NCI-H524 (cell line): ENCODE results near the gene ECHS1.

Experiments used
- DNase-seq, 2 experiments: peaks; one replicate each; lab custom pipeline; 2025; lab: John Stamatoyannopoulos, UW

ECHS1 gene

DNA sequence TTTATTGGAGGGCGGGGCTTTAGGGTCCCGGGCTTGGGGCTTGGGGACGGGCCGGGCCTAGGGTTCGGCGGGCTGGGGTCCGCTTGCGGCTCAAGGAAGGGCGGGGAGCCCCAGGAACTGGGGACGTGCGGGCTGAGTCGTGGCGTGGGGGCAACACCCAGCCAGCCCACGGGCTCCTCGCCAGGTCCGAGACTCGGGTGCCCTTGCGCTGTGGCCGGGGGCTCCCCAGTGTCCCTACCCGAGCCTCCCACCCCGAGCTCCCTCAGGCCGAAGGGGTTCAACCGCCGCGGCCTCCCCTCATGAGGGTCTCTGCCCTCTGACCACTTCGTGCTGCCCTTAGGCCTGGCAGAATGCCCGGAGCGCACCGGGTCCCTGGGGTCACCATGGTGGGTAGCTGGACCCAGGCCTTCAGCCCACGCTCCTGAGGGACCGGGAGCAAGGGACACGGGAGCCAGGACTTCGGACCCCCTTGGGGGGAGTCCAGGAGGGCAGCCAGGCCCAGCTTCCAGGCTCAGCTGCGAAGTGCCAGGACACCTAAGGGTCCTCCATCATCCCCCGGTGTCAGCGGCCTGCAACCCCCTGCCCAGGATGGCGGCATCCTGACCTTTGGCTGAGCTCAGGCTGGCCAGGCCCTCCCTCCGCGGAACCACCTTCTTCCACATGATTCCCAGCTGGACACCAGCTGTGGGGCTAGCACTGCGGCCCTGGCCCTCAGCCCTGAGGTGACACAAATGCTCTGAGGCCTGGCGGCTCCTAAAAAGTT is 14.8 kb downstream of the ECHS1 start:
- no peak for DNase-seq

DNA sequence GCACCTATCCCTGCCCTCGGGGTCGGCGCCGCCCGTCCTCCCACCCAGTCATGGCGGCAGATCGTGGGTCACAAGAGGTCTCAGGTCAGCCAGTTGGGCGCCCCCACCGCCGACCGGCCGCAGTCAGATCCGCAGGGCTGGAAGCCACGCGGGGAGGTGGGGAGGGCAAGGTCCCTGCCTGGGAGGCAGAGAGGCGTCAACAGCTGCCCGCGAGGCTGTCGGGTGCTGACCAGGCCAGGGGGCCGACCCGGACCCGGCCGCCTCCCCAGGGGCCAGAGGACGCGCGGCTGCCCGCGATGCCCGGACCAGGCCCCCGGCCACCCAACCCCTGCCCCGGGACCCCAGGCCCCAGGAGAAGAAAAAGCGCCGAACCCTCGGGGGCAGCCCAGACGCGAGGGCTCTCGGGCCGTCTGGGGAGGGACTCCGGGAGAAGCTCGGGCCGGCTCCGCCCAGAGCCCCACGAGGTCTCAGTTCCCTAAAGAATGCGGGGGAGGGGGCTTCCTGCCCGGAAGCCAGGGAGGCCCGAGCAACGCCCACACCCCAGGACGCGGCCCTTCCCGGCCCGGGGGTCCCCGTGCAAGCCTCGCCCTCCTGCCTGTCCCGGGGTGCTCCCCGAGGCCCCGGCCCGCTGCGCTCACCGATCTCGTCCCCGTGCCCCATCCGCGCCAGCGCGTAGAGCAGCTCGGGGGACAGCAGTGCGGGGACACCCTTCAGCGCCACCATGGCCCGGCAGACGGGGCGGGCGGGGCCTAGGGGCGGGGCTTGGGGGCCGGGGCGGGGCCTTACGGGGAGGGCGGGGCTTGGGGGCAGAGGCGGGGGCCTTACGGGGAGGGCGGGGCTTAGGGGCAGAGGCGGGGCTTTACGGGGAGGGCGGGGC is 15.6 kb downstream of the ECHS1 start, which contains the start of gene FUOM:
Gene FUOM, minus strand, starts transcription at position 735 of the 877 bp plus-strand sequence. Its CDS starts 12 bp downstream, at position 723.
- DNase-seq, result no peak

DNA sequence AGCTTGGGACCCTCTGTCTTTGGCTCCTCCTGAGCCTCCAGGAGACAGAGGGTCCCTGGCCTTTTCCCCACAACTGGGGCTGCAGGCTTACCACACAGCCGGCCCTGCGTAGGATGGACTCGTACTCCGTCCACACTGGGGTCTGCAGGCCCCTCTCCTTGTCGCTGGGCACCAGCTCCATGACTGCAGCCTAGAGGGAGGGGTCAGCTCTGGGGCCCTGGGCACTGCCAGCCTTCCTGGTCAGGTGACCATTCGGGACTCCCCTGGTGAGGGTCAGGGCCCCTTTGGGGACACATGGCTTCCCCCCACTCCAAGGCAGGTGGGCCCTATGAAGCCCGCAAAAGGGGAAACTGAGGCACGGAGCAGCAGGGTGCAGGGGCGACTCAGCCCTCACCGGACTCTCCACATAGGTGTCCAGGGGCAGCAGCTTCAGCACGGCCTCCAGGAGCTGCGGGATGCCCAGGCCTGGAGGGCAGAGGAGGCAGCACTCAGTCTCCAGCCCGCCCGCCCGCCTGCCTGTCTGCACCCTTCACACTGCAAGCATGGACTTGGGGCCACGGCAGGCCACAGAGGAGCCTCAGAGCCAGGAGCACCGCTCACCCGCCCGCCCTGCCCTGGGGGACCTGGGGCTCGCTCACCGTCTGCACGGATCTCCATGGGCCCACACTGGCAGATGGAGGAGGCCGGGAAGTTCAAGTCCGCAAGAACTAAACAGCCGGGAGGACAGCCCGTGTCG is 16.4 kb downstream of the ECHS1 start:
- DNase-seq, result no peak

DNA sequence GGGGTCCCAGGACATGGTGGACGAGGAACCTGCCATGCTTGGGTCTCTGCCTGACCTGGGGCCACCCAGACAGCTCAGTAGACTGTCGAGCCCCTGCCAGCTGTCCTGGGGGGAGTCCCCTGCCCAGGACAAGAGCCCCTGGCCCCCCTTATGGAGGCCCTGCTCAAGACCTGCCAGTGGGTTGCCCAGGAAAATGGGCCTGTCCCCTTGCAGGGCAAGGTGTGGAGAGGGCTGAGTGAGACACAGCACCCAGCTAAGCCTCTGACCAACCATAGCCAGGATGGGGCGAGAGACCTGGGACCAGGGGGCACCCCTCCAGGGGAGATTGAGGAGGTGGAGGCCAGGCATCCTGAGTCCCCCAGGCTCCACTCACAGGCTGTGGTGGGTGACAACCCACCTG is 17.2 kb downstream of the ECHS1 start:
- DNase-seq, result no peak

DNA sequence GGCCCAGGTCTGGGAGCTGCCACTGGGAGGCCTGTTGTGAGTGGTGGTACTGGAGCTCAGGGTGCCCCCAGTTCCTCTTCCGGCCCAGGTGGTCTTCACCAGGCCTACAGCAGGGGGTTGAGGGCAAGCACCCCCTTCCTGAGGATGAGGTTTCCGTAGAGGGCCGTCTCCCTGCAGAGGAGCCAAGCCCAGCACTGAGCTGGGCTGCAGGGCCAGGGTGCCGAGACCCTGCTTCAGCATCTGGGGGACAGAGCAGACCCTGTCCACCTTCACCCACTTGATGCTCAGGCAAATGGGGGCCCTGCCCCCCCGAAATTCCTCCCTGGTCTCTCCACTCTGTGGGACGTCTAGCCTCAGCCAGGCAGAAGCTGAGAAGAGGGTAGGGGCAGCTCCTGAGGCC is 17.9 kb downstream of the ECHS1 start:
- DNase-seq, result no peak

DNA sequence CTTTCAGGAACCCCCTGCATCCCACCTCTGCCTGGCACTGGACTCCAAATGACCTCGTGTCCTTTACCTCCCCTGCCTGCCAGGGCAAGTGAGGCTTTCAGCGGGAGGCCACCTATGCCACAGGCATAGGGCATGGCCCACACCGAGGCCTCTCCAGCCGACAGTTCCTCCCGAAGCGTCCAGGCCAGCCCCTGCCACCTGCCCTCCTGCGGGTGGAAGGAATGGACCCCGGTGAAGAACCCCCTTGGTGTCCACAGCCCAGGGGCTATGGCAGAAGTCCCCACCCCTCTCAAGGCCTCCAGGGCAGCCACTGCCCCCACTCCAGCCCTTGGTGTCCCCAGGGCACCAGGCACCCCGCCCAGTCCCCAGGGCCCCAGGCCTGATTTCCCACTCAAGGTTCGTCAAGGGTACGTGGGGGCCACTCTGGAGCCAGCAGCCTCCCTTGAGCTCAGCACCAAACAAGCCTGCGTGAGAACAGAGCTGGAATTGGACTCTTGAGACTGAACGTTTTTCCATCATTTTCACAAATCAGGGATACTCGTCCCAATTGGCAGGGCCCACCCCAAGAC is 18.4 kb downstream of the ECHS1 start:
- DNase-seq, result no peak

DNA sequence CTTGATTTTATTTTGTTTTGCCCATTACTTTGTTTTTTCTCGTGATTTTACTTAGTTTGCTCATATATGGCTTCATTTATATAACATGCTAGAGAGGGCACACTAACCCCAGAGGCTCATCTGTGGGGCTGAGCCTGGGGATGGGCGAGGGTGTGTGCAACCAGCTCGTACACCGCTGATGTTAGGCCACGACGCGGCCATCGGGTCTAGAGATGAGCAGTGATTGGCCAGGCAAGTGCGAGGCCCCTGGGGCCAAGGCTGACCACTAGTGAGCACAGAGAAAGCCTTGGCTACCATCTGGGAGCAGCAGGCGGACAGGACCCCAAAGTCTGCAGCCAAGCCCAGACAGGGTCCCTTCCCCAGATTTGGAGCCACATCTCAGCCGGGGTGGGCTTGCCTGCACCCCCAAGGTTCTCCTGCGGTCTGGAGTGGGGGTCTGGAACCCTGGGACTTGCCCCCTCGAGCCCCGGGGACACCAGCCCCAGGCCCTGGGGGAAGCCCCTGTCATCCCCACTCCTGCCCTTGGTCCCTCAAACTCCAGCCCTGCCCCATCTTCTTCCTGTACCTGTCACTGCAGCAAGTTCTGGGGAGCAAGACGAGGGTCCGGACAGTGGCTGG is 19.1 kb downstream of the ECHS1 start:
- DNase-seq, result no peak

DNA sequence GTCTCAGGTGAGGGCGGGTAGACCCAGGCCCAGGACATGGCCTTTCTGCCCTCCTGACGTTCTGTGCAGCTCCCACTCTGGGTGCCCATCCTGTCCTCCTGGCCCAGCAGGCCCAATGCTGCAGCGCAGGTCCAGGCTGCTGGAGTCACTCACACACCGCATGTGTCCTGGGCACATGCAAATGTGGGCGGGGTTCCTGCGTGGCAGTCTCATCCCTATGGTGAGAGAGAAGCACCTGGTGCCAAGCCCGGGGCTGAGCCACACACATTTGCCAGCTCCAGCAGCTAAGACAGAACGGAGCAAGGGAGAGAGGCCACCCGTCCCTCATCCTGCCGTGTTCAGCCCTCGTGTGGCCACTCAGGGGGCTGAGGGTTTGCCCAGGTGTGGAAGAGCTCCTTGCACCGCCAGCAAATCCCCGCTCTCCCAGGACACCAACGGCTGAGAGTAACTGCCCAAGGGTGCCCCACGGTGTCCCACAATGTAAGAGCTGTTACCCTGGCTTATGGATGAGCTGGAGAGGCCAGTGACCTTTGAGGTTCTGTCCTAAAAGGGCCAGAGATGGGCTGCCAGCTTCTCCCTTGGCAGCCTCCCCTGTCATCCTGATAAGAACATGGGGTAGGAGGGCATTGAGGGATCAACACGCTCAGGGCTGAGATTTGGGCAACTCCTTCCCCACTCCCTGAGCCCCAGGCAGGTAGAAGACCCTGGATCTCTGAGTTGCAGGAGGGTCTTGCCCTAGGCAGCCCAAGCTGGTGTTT is 19.8 kb downstream of the ECHS1 start:
- DNase-seq, result no peak

DNA sequence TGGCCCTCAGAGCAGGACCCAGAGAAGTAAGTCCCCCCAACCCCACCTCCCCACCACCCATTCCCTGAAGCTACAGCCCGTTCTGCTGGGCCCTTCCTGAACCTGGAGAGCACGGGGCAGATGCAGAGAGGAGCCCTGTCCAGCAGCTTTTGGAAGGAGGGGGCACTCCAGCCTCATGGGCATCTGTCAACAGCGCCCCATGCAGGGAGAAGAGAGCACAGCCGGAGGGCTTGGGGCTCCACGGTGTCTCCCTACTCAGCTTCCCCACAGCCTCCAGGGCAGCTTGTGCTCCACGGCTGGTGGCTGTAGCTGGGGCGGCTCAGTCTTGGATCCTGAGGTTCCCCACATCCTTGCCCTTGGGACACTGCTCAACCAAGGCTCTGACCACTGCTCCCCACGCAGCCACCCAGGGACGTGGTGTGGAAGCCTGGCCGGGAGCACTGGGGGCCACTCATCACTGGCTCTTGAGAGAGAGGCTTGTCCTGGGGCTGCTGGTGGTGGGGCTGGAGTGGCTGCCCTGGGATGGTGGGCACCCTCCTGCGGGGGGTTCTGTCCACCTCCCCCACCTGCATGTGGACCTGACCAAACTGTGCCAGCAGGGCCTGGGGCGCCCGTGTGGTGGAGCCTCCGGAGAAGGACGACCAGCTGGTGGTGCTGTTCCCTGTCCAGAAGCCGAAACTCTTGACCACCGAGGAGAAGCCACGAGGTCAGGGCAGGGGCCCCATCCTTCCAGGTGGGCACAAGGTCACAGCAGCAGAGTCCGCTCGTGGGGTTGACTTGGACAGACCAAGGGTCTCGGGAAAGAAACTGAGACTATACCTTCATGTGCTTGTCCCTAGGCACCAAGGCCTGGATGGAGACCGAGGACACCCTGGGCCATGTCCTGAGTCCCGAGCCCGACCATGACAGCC is 21.5 kb downstream of the ECHS1 start:
- DNase-seq, result no peak

DNA sequence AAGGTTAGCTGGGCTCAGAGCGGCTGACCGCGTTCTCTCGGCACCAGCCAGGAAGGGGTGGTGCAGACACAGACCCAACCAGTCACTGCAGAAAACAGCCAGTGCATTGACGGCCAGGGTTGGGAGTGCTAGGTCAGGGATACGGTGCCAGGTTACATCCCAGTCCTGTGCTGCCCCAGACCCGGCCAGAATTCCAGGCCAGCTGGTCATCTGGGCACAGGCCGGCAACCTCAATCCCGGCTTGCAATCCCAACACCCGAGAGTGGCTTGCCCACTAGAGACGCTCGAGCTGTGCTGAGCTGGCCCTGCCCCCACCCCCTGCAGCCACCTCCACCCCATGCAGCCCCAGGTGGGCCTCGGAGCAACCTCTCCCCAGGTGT is 22.2 kb downstream of the ECHS1 start:
- DNase-seq, result no peak

DNA sequence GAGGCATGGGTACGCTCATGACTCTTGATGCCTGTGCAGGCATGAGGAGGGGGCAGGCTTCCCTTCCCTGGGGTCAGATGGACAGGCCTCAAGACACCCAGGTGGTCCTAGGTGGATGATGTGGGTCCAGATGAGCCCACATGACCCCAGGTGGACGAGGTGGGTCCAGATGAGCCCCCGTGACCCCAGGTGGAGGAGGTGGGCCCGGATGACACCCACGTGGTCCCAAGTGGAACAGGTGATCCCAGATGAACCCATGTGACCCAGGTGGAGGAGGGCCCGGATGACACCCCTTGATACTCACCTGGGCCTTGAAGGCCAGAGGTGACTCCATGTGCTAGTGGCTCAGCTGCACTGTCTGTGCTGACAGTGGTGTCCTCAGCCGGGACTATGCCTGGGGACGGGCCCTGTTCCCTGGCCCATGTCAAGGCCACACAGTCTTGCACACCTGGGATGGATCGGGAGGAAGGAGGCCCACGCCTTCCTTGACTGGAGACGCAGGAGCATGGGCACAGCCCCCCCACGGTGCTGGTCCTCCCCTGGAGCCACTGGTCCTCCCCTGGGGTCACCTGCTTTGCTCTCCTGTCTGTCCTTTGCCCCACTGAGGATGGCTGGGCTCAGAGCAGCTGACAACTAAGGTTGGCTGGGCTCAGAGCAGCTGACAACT is 22.7 kb downstream of the ECHS1 start:
- no peak for DNase-seq

DNA sequence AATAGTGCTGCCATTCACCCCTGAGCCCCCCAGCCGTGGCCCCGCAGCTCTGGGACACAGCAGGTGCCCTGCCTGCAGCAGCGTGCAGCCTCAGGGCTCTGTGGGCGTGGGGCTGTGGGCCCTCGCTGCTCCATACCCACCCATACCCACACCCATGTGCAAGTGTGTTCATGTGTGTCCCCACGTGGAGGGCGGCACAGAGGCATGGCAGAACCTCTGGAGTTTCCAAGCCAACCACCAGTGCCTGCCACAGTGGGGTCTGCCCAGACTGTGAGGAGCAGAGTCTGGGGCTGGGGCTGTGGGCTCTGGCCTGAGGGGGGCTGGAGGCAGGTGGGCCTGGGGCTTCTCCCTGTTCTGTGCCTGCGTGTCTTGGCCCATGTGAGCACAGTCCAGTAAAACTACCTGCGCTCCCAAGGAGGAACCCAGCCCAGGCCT is 23.6 kb downstream of the ECHS1 start:
- DNase-seq, result no peak

DNA sequence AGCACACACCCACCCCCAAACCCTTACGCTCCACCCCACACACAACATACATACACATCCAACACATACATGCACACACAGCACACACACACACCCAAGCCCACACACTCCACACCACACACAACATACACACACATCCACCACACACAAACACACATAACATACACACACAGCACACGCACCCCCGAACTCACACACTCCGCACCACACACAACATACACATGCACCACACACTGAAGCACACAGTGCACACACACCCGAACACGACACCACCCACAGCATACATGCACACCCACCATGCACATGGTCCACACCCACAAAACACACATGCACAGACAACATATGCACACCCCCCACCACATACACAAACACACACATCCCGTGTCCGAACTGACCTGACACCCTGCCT is 24.0 kb downstream of the ECHS1 start:
- DNase-seq, result no peak

DNA sequence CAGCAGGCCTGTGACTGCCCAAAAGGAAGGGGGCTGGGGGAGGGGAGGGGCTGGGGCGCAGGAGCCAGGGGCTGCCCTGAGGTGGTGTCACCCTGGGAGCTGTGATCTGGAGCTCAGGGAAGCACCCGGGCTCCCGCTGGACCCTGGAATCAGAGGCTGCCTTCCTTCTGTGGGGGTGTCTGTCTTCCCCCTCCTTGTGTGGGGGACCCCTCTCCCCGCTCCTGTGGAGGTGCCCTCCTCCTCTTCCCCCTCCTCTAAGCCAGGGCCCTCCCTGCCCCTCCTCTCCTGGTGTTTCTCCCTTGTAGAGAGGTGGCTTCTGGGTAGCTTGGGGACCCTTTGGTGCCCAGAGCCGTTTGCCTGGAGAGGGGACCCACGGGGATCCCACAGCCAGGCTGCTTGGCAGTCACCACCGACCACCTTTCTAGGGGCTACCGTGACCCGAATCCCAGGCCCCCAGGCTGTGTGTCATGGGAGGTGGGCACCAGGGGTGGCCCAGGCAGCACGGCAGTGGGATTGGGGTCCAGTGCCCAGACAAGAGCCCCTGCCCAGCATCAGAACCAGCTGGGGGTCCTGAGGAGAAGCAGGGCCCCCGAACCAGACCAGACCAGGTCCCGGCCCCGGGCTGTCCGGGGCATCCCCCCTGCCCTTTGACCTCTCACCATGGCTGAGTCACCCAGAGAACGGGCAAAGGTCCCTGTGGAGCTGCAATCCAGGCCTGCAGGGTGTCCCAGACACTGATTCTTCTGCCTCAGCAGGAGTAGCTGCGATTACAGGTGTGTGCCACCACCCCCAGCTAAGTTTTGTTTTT is 25.2 kb downstream of the ECHS1 start:
- DNase-seq, result no peak

DNA sequence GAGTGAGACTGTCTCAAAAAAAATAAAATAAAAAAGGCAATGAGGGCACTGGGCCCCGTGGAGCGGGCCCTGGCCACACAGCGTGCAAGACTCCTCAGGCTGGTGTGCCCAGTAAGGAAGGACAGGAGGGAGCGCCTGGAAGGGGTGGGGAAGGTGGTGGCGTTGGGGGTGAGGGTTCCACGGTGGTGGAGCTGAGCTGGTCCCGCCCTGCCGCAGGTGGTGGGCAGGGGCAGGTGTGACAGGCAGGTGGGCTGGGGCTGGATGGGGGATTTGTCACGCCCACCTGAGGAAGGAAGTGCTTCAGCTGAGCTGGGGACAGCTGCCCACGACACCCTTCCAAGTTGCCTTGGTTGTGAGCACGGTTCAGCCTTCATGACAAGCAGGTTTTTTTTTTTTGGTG is 26.7 kb downstream of the ECHS1 start:
- no peak for DNase-seq

DNA sequence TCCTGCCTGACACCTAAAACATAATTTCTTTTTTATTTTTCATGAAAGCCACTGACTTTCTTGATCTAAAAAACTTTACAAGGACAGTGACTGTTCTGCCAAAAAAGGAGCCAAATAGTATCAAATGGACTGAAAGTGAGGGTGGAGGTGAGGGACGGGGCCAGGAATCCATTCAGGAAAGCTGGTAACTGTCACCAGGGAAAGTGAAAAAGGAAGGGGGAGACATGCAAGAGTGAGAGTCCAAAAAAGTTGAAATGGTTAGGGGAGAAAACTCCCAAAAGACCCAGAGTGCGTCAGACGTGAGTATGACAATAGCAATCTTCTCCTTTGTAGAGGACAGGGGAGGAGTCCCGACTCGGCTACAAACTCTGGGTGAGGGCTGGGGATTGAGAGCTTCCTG is 28.9 kb downstream of the ECHS1 start:
- DNase-seq, result no peak

DNA sequence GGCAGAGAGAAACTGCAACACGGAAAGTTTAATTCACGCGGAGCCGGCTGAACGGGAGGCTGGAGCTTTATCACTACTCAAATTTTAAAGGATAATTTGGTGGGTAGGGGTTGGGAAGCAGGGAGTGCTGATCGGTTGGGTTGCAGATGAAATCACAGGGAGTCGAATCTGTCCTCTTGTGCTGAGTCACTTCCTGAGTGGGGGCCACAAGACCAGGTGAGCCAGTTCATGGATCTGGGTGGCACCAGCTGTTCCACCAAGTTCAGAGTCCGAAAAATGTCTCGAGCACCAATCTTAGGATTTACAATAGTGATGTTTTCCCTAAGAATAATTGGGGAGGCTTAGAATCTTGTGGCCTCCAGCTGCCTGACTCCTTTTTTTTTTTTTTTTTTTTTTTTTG is 29.6 kb downstream of the ECHS1 start:
- no peak for DNase-seq

DNA sequence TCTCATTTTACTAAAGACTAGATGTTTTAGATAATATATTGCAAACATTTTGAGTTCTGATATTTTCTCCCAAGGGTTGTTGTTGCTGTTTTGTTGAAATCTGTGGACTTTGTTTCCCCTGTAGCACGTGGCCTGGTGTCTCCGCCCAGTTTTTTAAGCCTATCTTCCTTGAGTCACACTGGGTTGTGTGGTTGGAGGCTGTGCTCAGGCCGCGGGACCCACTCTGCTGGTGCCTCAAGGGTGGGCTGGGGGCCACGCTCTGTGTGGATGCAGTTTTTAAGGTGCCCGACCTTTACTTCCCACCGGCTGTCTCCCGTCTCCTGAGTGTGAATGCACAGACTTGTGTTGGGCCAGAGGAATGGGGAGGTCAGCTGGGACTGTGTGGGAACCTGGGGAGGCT is 30.2 kb downstream of the ECHS1 start:
- DNase-seq, result no peak

DNA sequence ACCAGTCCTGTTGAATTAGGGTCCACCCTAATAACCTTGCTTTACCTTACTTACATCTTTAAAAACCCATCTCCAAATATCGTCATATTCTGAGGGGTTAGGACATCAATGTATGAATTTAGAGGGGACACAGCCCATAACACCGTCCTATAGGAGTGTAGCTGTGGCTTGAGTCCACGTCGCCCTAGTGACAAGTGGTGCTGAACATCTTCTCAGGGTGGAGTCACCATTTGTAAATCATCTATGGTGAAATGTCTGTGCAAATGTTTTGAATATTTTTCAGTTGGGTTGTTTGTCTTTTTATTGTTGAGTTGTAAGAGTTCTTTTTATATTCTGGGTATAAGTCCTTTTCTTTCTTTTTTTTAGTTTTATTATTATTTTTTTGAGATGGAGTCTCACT is 31.2 kb downstream of the ECHS1 start:
- DNase-seq, result no peak
